Measurements from ENCODE around the gene TMPRSS7. TPM values are rescaled to one million over a fixed set of nuclear protein-coding genes. Genes with fewer than 3 reads are reported as not detected.

TMPRSS7 gene, protein sequence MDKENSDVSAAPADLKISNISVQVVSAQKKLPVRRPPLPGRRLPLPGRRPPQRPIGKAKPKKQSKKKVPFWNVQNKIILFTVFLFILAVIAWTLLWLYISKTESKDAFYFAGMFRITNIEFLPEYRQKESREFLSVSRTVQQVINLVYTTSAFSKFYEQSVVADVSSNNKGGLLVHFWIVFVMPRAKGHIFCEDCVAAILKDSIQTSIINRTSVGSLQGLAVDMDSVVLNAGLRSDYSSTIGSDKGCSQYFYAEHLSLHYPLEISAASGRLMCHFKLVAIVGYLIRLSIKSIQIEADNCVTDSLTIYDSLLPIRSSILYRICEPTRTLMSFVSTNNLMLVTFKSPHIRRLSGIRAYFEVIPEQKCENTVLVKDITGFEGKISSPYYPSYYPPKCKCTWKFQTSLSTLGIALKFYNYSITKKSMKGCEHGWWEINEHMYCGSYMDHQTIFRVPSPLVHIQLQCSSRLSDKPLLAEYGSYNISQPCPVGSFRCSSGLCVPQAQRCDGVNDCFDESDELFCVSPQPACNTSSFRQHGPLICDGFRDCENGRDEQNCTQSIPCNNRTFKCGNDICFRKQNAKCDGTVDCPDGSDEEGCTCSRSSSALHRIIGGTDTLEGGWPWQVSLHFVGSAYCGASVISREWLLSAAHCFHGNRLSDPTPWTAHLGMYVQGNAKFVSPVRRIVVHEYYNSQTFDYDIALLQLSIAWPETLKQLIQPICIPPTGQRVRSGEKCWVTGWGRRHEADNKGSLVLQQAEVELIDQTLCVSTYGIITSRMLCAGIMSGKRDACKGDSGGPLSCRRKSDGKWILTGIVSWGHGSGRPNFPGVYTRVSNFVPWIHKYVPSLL
- total RNA-seq: not detected in 2 replicates

GRCh38 chr3:112034436-112034835 lies at the start of gene TMPRSS7:
Gene TMPRSS7, plus strand, starts transcription at chr3:112034736. Its CDS starts 110 bp downstream, at chr3:112034846.

DNA sequence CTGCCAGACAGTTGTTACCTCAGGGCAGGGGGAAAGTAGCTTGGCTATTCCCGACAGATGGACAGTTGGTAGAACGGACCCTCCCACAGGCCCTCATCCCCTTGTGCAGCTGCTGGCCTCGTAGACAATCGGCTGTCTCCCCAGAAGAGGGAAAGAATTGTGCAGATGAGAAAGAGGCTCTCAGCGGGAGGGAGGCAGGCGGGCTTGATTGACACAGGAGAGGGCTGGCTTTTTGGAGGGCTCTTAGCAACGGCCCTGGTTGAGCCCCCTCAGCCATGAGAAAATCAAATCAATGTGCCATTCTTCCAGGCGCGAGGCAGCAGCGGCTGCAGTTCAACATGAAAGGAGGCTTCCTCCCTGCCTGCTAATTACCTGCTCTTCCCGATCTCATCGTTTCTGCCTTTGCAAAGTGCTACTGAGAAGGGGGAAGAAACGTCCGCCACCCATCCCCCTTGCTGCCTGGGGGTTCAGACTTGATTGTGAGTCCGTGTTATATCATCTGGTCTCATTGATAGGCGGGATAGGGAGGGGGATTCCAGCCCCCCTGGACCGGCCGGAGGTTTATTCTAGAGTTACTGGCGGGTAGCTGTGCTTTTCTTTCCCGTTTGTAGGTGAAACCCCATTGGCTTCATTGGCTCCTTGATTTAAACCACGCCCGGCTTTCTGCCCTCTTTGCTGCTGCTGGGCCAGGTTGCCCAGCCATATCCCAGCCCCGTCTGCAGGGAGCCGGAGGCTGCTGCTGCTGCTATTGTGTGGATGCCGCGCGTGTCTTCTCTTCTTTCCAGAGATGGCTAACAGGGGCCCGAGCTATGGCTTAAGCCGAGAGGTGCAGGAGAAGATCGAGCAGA lies 35.7 kb upstream of the TMPRSS7 start, which contains the start of gene TAGLN3:
Gene TAGLN3 (plus strand): TSS at position 287 of the 848 bp plus-strand sequence. CDS start 501 bp downstream, at position 788.

DNA sequence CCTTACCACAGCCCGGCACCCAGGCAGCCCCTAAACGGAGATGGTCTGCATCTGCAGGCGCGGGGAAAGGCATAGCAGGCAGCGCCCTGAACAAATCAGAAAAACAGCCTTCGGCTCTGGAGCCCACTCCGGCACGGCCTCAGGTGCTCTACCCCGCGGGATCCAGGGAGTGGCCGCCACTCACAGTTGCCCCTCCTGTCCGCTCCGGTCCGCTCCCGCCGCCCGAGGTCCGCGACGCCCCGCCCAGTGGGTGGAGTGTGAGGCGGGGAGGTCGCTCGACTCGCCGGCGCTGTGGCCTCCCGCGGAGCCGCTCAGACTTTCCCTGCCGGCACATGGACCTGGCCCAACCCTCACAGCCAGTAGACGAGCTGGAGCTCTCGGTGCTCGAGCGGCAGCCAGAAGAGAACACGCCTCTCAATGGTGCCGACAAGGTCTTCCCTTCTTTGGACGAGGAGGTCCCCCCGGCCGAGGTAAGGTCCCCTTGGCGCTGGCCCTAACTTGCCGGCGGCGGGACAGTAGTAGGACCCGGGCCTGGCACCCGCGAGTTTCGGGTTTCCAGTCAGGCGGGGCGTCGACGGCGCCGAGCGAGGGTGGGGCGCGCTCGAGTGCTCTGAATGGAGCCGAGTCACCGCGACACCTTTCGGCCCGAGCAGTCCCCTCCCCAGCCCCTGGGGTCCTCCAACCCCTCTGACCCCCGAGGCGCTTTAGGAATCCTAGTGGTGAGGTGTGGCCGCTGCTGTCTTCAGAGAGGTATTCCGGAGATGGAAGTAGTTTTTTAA lies 51.7 kb downstream of the TMPRSS7 start, which contains the start of gene C3orf52:
Gene C3orf52 (plus strand): TSS at position 314 of the 779 bp plus-strand sequence. CDS start 19 bp downstream, at position 333.

Other genes with a start within 250 kb of the TMPRSS7 start
- gene PHLDB2, start 175.5 kb upstream of the TMPRSS7 start, total RNA-seq: 49.6 and 51.0 TPM in 2 replicates
- gene ABHD10, start 55.7 kb upstream of the TMPRSS7 start, total RNA-seq: 14.1 and 16.0 TPM in 2 replicates
- gene TAGLN3, start 35.8 kb upstream of the TMPRSS7 start, total RNA-seq: 0.34 TPM in 1 of 2 replicates, not detected in the other
- 1.3 and 2.9 TPM in 2 replicates for gene C3orf52, start 51.7 kb downstream of the TMPRSS7 start, total RNA-seq
- gene GCSAM, start 98.5 kb downstream of the TMPRSS7 start, total RNA-seq: not detected in 2 replicates

Measured in pericardium fibroblast (primary cell).